H9 (cell line): Measurements from ENCODE around the gene FYN. TPM values are rescaled to one million over a fixed set of nuclear protein-coding genes. Genes with fewer than 3 reads are reported as not detected.

Experiments
- DNase-seq: peaks from one replicate; pipeline ENCODE4 v3.0.0-alpha.2; 2017
- H2AFZ ChIP-seq: one replicate; pipeline ENCODE4 v1.6.1; 2013; ENCODE audit warnings: mild to moderate bottlenecking, low read length, control low read depth, moderate library complexity
- H2AK5ac ChIP-seq: 2 replicates; pipeline ENCODE4 v1.6.1; 2013; ENCODE audit warnings: low read length, control low read depth, mixed read lengths; ENCODE audit not compliant: insufficient read length
- H2BK120ac ChIP-seq: one replicate; pipeline ENCODE4 v1.6.1; 2013; ENCODE audit warnings: low read depth, mild to moderate bottlenecking, low read length, control low read depth, inconsistent platforms; ENCODE audit not compliant: poor library complexity, severe bottlenecking
- H2BK12ac ChIP-seq: 2 replicates; pipeline ENCODE4 v1.6.1; 2013; ENCODE audit warnings: low read length, control low read depth, mixed read lengths, low read depth; ENCODE audit not compliant: insufficient read length
- H2BK15ac ChIP-seq: 2 replicates; pipeline ENCODE4 v1.6.1; 2013; ENCODE audit warnings: low read depth, low read length, control low read depth
- H2BK20ac ChIP-seq: one replicate; pipeline ENCODE4 v1.6.1; 2013; ENCODE audit warnings: low read depth, mild to moderate bottlenecking, low read length, control low read depth, inconsistent platforms; ENCODE audit not compliant: poor library complexity, severe bottlenecking
- H2BK5ac ChIP-seq: 2 replicates; pipeline ENCODE4 v1.6.1; 2013; ENCODE audit warnings: low read length, control low read depth, mixed read lengths; ENCODE audit not compliant: insufficient read length
- H3K14ac ChIP-seq: 2 replicates; pipeline ENCODE4 v1.6.1; 2013; ENCODE audit warnings: low read length, control low read depth; ENCODE audit not compliant: insufficient read depth
- H3K18ac ChIP-seq: 2 replicates; pipeline ENCODE4 v1.6.1; 2013; ENCODE audit warnings: low read depth, mild to moderate bottlenecking, mixed read lengths, low read length, control low read depth; ENCODE audit not compliant: insufficient read length
- H3K23ac ChIP-seq: 2 replicates; pipeline ENCODE4 v1.6.1; 2013; ENCODE audit warnings: low read length, control low read depth, mixed read lengths, low read depth; ENCODE audit not compliant: insufficient read length
- H3K23me2 ChIP-seq: 2 replicates; pipeline ENCODE4 v1.6.1; 2013; ENCODE audit warnings: low read depth, mild to moderate bottlenecking, mixed read lengths, low read length, control low read depth; ENCODE audit not compliant: insufficient read length, poor library complexity, severe bottlenecking
- H3K27ac ChIP-seq: 2 replicates; pipeline ENCODE4 v1.5.1; 2013; ENCODE audit warnings: low read length, control low read depth, mixed read lengths, low read depth; ENCODE audit not compliant: insufficient read length
- H3K27me3 ChIP-seq: 2 replicates; pipeline ENCODE4 v1.6.1; 2013; ENCODE audit warnings: low read length, control low read depth, inconsistent platforms; ENCODE audit not compliant: insufficient read depth
- H3K4ac ChIP-seq: 2 replicates; pipeline ENCODE4 v1.6.1; 2013; ENCODE audit warnings: low read depth, mild to moderate bottlenecking, control low read depth, inconsistent platforms, low read length, moderate library complexity
- H3K4me1 ChIP-seq: 2 replicates; pipeline ENCODE4 v1.6.1; 2013; ENCODE audit warnings: low read length, control low read depth, inconsistent platforms; ENCODE audit not compliant: insufficient read depth
- H3K4me2 ChIP-seq: 2 replicates; pipeline ENCODE4 v1.6.1; 2013; ENCODE audit warnings: low read length, control low read depth, mixed read lengths; ENCODE audit not compliant: insufficient read length, insufficient read depth
- H3K56ac ChIP-seq: 2 replicates; pipeline ENCODE4 v1.6.1; 2013; ENCODE audit warnings: low read depth, mild to moderate bottlenecking, mixed read lengths, low read length, control low read depth; ENCODE audit not compliant: insufficient read length
- H3K79me1 ChIP-seq: 2 replicates; pipeline ENCODE4 v1.6.1; 2013; ENCODE audit warnings: low read depth, mild to moderate bottlenecking, moderate library complexity, low read length, control low read depth, inconsistent platforms; ENCODE audit not compliant: insufficient read depth, poor library complexity, severe bottlenecking
- H3K79me2 ChIP-seq: 2 replicates; pipeline ENCODE4 v1.6.1; 2013; ENCODE audit warnings: low read length, control low read depth, inconsistent platforms; ENCODE audit not compliant: insufficient read depth
- H3K9ac ChIP-seq: 2 replicates; pipeline ENCODE4 v1.6.1; 2013; ENCODE audit warnings: low read length, control low read depth, mixed read lengths; ENCODE audit not compliant: insufficient read length; ENCODE audit errors: extremely low read depth
- H3K9me3 ChIP-seq: one replicate; pipeline ENCODE4 v1.6.1; 2013; ENCODE audit warnings: low read depth, low read length, inconsistent platforms; ENCODE audit not compliant: control insufficient read depth
- H3T11ph ChIP-seq: one replicate; pipeline ENCODE4 v1.6.1; 2013; ENCODE audit warnings: mild to moderate bottlenecking, low read length, control low read depth, inconsistent platforms
- H4K20me1 ChIP-seq: one replicate; pipeline ENCODE4 v1.6.1; 2013; ENCODE audit not compliant: control insufficient read depth, insufficient read length, insufficient read depth
- H4K5ac ChIP-seq: 2 replicates; pipeline ENCODE4 v1.6.1; 2013; ENCODE audit warnings: low read depth, mild to moderate bottlenecking, mixed read lengths, low read length, control low read depth; ENCODE audit not compliant: insufficient read length
- H4K8ac ChIP-seq: replicated peaks from 2 replicates; pipeline ENCODE4 v1.6.1; 2013; ENCODE audit warnings: low read length, control low read depth, mixed read lengths, low read depth; ENCODE audit not compliant: insufficient read length
- H4K91ac ChIP-seq: 2 replicates; pipeline ENCODE4 v1.6.1; 2013; ENCODE audit warnings: low read depth, mild to moderate bottlenecking, moderate library complexity, mixed read lengths, low read length, control low read depth; ENCODE audit not compliant: insufficient read length
- H3K27ac Mint-ChIP-seq, 3 experiments: 2 replicates in 2 of 3; 3 replicates in 1 of 3; pipeline ENCODE4 v1.8.0; 2020 to 2021; ENCODE audit warnings: mixed read lengths in 3 of 3, mild to moderate bottlenecking in 1 of 3, moderate library complexity in 1 of 3
- H3K27me3 Mint-ChIP-seq: 2 replicates; pipeline ENCODE4 v1.8.0; 2021; ENCODE audit warnings: low read depth, mild to moderate bottlenecking, moderate library complexity, mixed read lengths
- H3K36me3 Mint-ChIP-seq, 3 experiments: 2 replicates in 2 of 3; 3 replicates in 1 of 3; pipeline ENCODE4 v1.8.0; 2020 to 2021; ENCODE audit warnings: low read depth in 3 of 3, mixed read lengths in 3 of 3; ENCODE audit not compliant: insufficient read depth in 1 of 3
- H3K4me1 Mint-ChIP-seq, 2 experiments: 2 replicates each; pipeline ENCODE4 v1.8.0; 2020; ENCODE audit warnings: mixed read lengths in 2 of 2
- H3K4me3 Mint-ChIP-seq, 2 experiments: 2 replicates in 1 of 2; 3 replicates in 1 of 2; pipeline ENCODE4 v1.8.0; 2020 to 2021; ENCODE audit warnings: mild to moderate bottlenecking in 2 of 2, mixed read lengths in 2 of 2, moderate library complexity in 1 of 2
- H3K9me3 Mint-ChIP-seq, 2 experiments: 2 replicates in 1 of 2; 3 replicates in 1 of 2; pipeline ENCODE4 v1.8.0; 2020; ENCODE audit warnings: mild to moderate bottlenecking in 2 of 2, mixed read lengths in 2 of 2, moderate library complexity in 1 of 2
- CTCF ChIP-seq: fragments of 200-600 bp; sonication (generic); conservative IDR thresholded peaks from 3 replicates; pipeline ENCODE4 v1.8.0; 2021; ENCODE audit warnings: antibody characterized with exemption, mild to moderate bottlenecking
- WGBS: extraction: QIAGEN DNeasy Blood & Tissue Kit; methylation state at CpG from one replicate; pipeline ENCODE4 v1.1.7; 2013; ENCODE audit warnings: missing lambda C conversion rate, low lambda C conversion rate, mixed read lengths; ENCODE audit not compliant: insufficient read length; ENCODE audit errors: extremely low coverage; 5-methylcytosine and 5-hydroxymethylcytosine counted together
- total RNA-seq: library from RNA; stranded (reverse); gene quantifications from 2 replicates; pipeline ENCODE4 v1.2.1, GENCODE V29; 2021

FYN gene
- total RNA-seq, 1 experiment from 2014 or later: 64.8 TPM

GRCh38 chr6:111911428-111911827 is 38.2 kb upstream of the FYN start:
- Histone ChIP-seq H3K79me2 (no peaks in the 10 kb centered on the region), H2AFZ (no peak overlapping the region)

More at GRCh38 chr6:111911428-111911827, 38.2 kb upstream of the FYN start:
- no peak overlapping the region for H3K4ac ChIP-seq
- Mint-ChIP-seq H3K27ac (peak overlapping the region in 2 of 3 experiments; percentile 39 to 72; a peak in 3 of 7 replicates), H3K4me1 (peaks cover 18 to 20% of the 10 kb centered on the region in 2 experiments), H3K27me3 (peaks cover 1% of the 10 kb centered on the region; the same call in 1 of the 2 replicates), H3K36me3 (peaks cover 0 to 8% (median 0%) of the 10 kb centered on the region in 3 experiments; a peak in 2 of 7 replicates), H3K4me3 (no peak overlapping the region), H3K9me3 (peaks cover 0 to 6% of the 10 kb centered on the region in 2 experiments; a peak in 2 of 5 replicates)
- H3K18ac ChIP-seq: no peak overlapping the region
- no peak overlapping the region for H2BK20ac ChIP-seq
- no peak overlapping the region for H4K91ac ChIP-seq
- H3T11ph ChIP-seq: no peak overlapping the region
- no peaks in the 10 kb centered on the region for H3K27me3 ChIP-seq
- no peak overlapping the region for H3K27ac ChIP-seq
- DNase-seq: no peak
- H3K79me1 ChIP-seq: no peaks in the 10 kb centered on the region
- no peaks in the 10 kb centered on the region for H4K20me1 ChIP-seq
- no CpG with 5 or more reads among the region's 7 CpGs for WGBS
- no peak overlapping the region for H2BK12ac ChIP-seq
- H3K14ac ChIP-seq: no peak overlapping the region
- H4K8ac ChIP-seq: no peak overlapping the region
- no peak overlapping the region for H4K5ac ChIP-seq
- no peak overlapping the region for H3K4me2 ChIP-seq
- TF ChIP-seq CTCF: no peak
- no peak overlapping the region for H3K56ac ChIP-seq
- no peaks in the 10 kb centered on the region for H3K9me3 ChIP-seq
- no peak overlapping the region for H2BK120ac ChIP-seq
- no peaks in the 10 kb centered on the region for H3K23me2 ChIP-seq
- H3K4me1 ChIP-seq: peaks cover 2% of the 10 kb centered on the region; the same call in 1 of the 2 replicates
- no peak overlapping the region for H3K9ac ChIP-seq
- no peak overlapping the region for H2BK15ac ChIP-seq
- H3K23ac ChIP-seq: no peak overlapping the region
- no peak overlapping the region for H2BK5ac ChIP-seq
- no peak overlapping the region for H2AK5ac ChIP-seq
